Lung (tissue), 12 donors: ENCODE measurements around the gene CACNA1S. TPM values are rescaled to one million over a fixed set of nuclear protein-coding genes. Genes with fewer than 3 reads are reported as not detected.
A peak's percentile ranks its signal among the peaks of the same experiment; 100 is the strongest.

Experiments used
- ATAC-seq: fragments of 200-7000 bp; cut with Tn5 transposase; one replicate; pipeline ENCODE4 v1.9.1; 2020; ENCODE audit warnings: moderate number of reproducible peaks; ENCODE audit not compliant: insufficient read depth, low FRiP score
- DNase-seq, 3 donors: peaks; one replicate each; pipeline ENCODE4 v3.0.0-alpha.2; 2013 to 2017
- H3K27ac ChIP-seq, 2 donors: one replicate each; pipeline ENCODE4 v1.5.1; 2013; ENCODE audit warnings: mild to moderate bottlenecking in 2 of 2, moderate library complexity in 2 of 2, control low read depth in 1 of 2, inconsistent platforms in 1 of 2, low read depth in 1 of 2, low read length in 1 of 2
- H3K27me3 ChIP-seq, 3 donors: one replicate each; pipeline ENCODE4 v1.5.1; 2013; ENCODE audit warnings: low read length in 2 of 3; ENCODE audit not compliant: control insufficient read depth in 3 of 3, insufficient read depth in 3 of 3
- H3K36me3 ChIP-seq, 4 donors: one replicate each; pipeline ENCODE4 v1.5.1; 2013; ENCODE audit warnings: low read length in 4 of 4, mild to moderate bottlenecking in 1 of 4, moderate library complexity in 1 of 4; ENCODE audit not compliant: control insufficient read depth in 4 of 4, insufficient read depth in 4 of 4
- H3K4me1 ChIP-seq, 5 donors: one replicate each; pipeline ENCODE4 v1.5.1; 2013; ENCODE audit warnings: low read length in 5 of 5, mild to moderate bottlenecking in 2 of 5, moderate library complexity in 1 of 5; ENCODE audit not compliant: control insufficient read depth in 5 of 5, insufficient read depth in 5 of 5
- H3K4me3 ChIP-seq: one replicate; pipeline ENCODE4 v1.5.1; 2013; ENCODE audit warnings: mild to moderate bottlenecking, control low read depth, moderate library complexity
- H3K9ac ChIP-seq, 2 donors: one replicate each; pipeline ENCODE4 v1.5.1; 2013; ENCODE audit warnings: low read length in 2 of 2, control low read depth in 1 of 2; ENCODE audit not compliant: insufficient read depth in 1 of 2
- H3K9me3 ChIP-seq, 4 donors: one replicate each; pipeline ENCODE4 v1.5.1; 2013; ENCODE audit warnings: low read length in 3 of 4, mild to moderate bottlenecking in 1 of 4, moderate library complexity in 1 of 4; ENCODE audit not compliant: control insufficient read depth in 4 of 4, insufficient read depth in 3 of 4
- WGBS, 2 donors: extraction: QIAGEN DNeasy Blood & Tissue Kit; methylation state at CpG; one replicate each; pipeline ENCODE4 v1.1.7; 2013; 5-methylcytosine and 5-hydroxymethylcytosine counted together
- polyA plus RNA-seq, 2 donors: library from polyadenylated mRNA; stranded (reverse); fragments of 200-250 nt; gene quantifications; one replicate each; pipeline ENCODE4 v1.2.1, GENCODE V29; 2013
- total RNA-seq, 2 donors: library from RNA; depleted of rRNA in 1 of 2; stranded (reverse); fragments of >200 nt in 1 of 2; gene quantifications; one replicate each; pipeline ENCODE4 v1.2.1, GENCODE V29; 2014 to 2021
- TF ChIP-seq, protein P1 (sequence below): IDR thresholded peaks from 2 replicates; pipeline ENCODE4 v1.5.1; 2012; ENCODE audit warnings: mild to moderate bottlenecking; ENCODE audit errors: control extremely low read depth, extremely low read depth
- donor health status: control.
- donor health status: control.
- donor health status: Bipolar disorder and iron deficiency.
- donor health status: healthy.
- donor health status: DM: yes; HTN: yes; CAD: no.

Gene CACNA1S
- total and polyA plus RNA-seq, 4 donors = 0.01 to 0.20 (median 0.02) TPM; not detected in 1

DNA sequence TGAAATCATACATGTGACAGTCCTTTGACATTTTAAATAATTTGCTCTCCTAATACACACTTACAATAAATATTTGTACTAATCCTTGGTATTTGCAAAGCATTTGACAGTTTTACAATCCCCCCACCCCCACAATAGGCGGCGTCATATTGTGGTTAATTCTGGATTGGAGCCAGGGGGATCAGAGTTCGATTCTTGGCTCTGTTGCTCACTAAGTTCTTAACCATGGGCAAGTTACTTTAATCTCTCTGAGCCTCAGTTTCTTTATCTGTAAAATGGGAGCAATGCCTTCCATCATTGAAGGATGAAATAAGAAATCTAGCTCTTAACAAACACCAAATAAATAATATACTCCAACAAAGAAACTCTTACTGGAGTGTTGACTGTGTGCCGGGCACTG is 23.8 kb downstream of the CACNA1S start:
- no peaks in the 10 kb centered on the region for H3K9me3 ChIP-seq
- H3K27ac ChIP-seq = no peak overlapping the region
- no peak overlapping the region for H3K9ac ChIP-seq
- no peak for DNase-seq
- TF ChIP-seq, protein P1, sequence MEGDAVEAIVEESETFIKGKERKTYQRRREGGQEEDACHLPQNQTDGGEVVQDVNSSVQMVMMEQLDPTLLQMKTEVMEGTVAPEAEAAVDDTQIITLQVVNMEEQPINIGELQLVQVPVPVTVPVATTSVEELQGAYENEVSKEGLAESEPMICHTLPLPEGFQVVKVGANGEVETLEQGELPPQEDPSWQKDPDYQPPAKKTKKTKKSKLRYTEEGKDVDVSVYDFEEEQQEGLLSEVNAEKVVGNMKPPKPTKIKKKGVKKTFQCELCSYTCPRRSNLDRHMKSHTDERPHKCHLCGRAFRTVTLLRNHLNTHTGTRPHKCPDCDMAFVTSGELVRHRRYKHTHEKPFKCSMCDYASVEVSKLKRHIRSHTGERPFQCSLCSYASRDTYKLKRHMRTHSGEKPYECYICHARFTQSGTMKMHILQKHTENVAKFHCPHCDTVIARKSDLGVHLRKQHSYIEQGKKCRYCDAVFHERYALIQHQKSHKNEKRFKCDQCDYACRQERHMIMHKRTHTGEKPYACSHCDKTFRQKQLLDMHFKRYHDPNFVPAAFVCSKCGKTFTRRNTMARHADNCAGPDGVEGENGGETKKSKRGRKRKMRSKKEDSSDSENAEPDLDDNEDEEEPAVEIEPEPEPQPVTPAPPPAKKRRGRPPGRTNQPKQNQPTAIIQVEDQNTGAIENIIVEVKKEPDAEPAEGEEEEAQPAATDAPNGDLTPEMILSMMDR = no peak
- no peaks in the 10 kb centered on the region for H3K36me3 ChIP-seq
- H3K4me1 ChIP-seq = peaks cover 0 to 41% (median 3%) of the 10 kb centered on the region in 5 donors
- H3K27me3 ChIP-seq = no peaks in the 10 kb centered on the region
- no peak for ATAC-seq
- WGBS, 2 donors = 58 to 63% methylated on average over 4 of the region's 4 CpGs
- no peak overlapping the region for H3K4me3 ChIP-seq

DNA sequence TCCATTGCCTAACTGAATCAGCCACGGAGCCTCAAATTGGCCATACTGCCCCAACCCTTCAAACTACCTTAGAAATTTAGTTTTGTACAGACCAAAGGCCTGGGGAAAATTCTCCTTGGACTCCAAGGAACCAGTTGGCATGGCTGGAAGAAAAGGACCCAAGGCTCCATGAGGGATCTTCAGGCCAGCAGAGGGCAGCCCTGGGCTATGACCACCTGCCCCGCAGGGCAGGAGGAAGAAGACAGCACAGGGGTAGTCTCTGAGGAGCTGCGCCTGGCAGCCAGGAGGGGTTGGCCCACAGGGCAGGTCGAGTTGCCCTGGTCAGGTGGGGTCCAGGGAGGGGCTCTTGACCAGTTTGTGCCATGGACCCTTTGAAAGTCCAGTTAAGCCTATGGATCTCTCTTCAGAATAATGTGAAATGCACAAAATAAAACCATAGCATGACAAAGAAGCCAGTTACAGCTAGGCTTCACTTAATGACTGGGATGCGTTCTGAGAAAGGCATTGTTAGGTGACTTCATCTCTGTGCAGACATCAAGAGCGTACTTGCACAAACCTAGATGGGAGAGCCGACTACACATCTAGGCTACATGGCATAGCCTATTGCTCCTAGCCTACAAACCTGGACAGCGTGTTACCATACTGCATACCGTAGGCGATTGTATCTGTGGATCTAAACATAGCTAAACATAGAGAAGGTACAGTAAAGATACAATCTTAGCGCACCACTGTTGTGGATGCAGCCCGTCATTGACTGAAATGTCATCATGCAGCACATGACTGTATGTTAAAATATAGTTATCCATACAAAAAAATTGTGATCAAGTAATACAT is 26.1 kb downstream of the CACNA1S start:
- no peaks in the 10 kb centered on the region for H3K36me3 ChIP-seq
- TF ChIP-seq, protein P1 = peak; percentile 13
- H3K9me3 ChIP-seq = no peaks in the 10 kb centered on the region
- H3K27me3 ChIP-seq = no peaks in the 10 kb centered on the region
- 74 to 76% methylated on average over 12 of the region's 12 CpGs for WGBS, 2 donors
- ATAC-seq (peak; percentile 73), DNase-seq (peak in 1 of 3 donors; percentile 26)
- H3K9ac ChIP-seq = no peak overlapping the region
- H3K27ac ChIP-seq = no peak overlapping the region
- H3K4me1 ChIP-seq = peaks cover 0 to 39% (median 3%) of the 10 kb centered on the region in 5 donors
- H3K4me3 ChIP-seq = no peak overlapping the region

DNA sequence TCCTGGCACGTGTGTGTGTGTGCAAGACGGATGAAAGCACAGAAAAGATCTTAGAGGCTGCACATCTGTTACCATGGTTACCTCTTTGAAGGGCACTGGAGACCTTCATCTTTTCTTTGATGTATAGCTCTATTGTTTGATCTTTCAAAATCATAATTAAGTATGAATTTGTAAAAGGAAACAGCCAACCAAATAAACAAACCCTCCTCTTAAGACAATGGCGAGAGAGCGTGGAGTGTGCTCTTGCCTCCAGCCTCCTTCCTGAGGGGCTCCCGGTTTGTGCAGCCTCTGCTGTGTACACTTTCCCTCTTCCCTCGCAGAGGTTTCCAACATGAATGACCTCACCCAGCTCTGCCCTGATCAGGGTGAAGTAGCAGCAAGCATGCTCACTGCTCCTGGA is 27.9 kb downstream of the CACNA1S start:
- H3K27me3 ChIP-seq = no peaks in the 10 kb centered on the region
- DNase-seq (peak; percentile 62 to 85 (median 82)), ATAC-seq (no peak)
- H3K9me3 ChIP-seq = no peaks in the 10 kb centered on the region
- TF ChIP-seq, protein P1 = no peak
- H3K9ac ChIP-seq = no peak overlapping the region
- H3K27ac ChIP-seq = no peak overlapping the region
- H3K36me3 ChIP-seq = no peaks in the 10 kb centered on the region
- 49 to 64% methylated on average over 6 of the region's 6 CpGs for WGBS, 2 donors
- H3K4me1 ChIP-seq = peaks cover 0 to 24% (median 0%) of the 10 kb centered on the region in 5 donors
- H3K4me3 ChIP-seq = no peak overlapping the region
